Sigmoid colon (tissue), 7 donors: ENCODE data around the gene PHF1. TPM values are rescaled to one million over a fixed set of nuclear protein-coding genes. Genes with fewer than 3 reads are reported as not detected.
"Not testable (repeated sequence)": the region's sequence is repeated elsewhere in the genome, so short reads cannot be mapped to it uniquely, and the experiment has no call there.

Experiments used
- DNase-seq: peaks from one replicate; pipeline ENCODE4 v3.0.0-alpha.2; 2019
- H3K27ac ChIP-seq, 4 donors: fragments of 200-600 bp; sonication (generic); one replicate each; pipeline ENCODE4 v1.5.1; 2016 to 2019; ENCODE audit warnings: mild to moderate bottlenecking in 1 of 4
- H3K27me3 ChIP-seq, 3 donors: fragments of 200-600 bp; sonication (generic); one replicate each; pipeline ENCODE4 v1.5.1; 2019; ENCODE audit warnings: mild to moderate bottlenecking in 1 of 3
- H3K36me3 ChIP-seq, 4 donors: fragments of 200-600 bp; sonication (generic); one replicate each; pipeline ENCODE4 v1.5.1; 2016 to 2019
- H3K4me1 ChIP-seq, 4 donors: fragments of 200-600 bp; sonication (generic); one replicate each; pipeline ENCODE4 v1.5.1; 2017 to 2019
- H3K4me3 ChIP-seq, 4 donors: fragments of 200-600 bp; sonication (generic); one replicate each; pipeline ENCODE4 v1.5.1; 2017 to 2019; ENCODE audit warnings: mild to moderate bottlenecking in 2 of 4, moderate library complexity in 1 of 4
- H3K9me3 ChIP-seq, 4 donors: fragments of 200-600 bp in 3 of 4; sonication (generic) in 3 of 4; one replicate each; pipeline versions ENCODE4 v1.5.1 to v1.6.1; 2013 to 2019
- EP300 ChIP-seq, 4 donors: sonication (generic); formaldehyde crosslinking; IDR thresholded peaks; one replicate each; pipeline ENCODE4 v1.6.1; 2017; ENCODE audit warnings: antibody characterized with exemption in 4 of 4
- POLR2A ChIP-seq, 2 donors: fragments of 450-650 bp; IDR thresholded peaks; one replicate each; pipeline ENCODE4 v1.6.1; 2016; ENCODE audit warnings: antibody characterized with exemption in 2 of 2, mild to moderate bottlenecking in 2 of 2, moderate library complexity in 2 of 2
- POLR2AphosphoS5 ChIP-seq, 4 donors: sonication (generic); formaldehyde crosslinking; IDR thresholded peaks; one replicate each; pipeline ENCODE4 v1.6.1; 2017; ENCODE audit warnings: antibody characterized with exemption in 4 of 4
- WGBS, 2 donors: extraction: QIAGEN DNeasy Blood & Tissue Kit; methylation state at CpG; one replicate each; pipeline ENCODE4 v1.1.7; 2013; 5-methylcytosine and 5-hydroxymethylcytosine counted together
- intact Hi-C: fragments of 100-400 bp; cut with DNase I; formaldehyde crosslinking; loops from one replicate; pipeline ENCODE4 v1.15.1; 2023
- polyA plus RNA-seq, 3 donors: library from polyadenylated mRNA; stranded (reverse); fragments of 200-250 nt; gene quantifications; one replicate each; pipeline ENCODE4 v1.2.3, GENCODE V29; 2013
- total RNA-seq, 4 donors: library from RNA; depleted of rRNA; stranded (reverse); fragments of >200 nt; gene quantifications; one replicate each; pipeline ENCODE4 v1.1.0, GENCODE V29; 2016
- TF ChIP-seq, protein P1 (sequence below), 4 experiments: fragments of 450-650 bp in 3 of 4; fragments of 200-600 bp in 1 of 4; IDR thresholded peaks; one replicate each; pipeline ENCODE4 v1.5.1; 2016 to 2019; ENCODE audit warnings: antibody characterized with exemption in 4 of 4, mild to moderate bottlenecking in 3 of 4, moderate library complexity in 2 of 4
- donor health status: healthy with polysubstance abuse.
- donor health status: Bipolar disorder and iron deficiency.
- donor health status: healthy.

Gene PHF1
- total and polyA plus RNA-seq, 7 donors: 22.4 to 82.3 (median 57.1) TPM

- Histone ChIP-seq H3K4me3 (no peak overlapping the region), H3K4me1 (peaks cover 0 to 23% (median 20%) of the 10 kb centered on the region in 4 donors), H3K9me3 (no peaks in the 10 kb centered on the region), H3K27me3 (no peaks in the 10 kb centered on the region), H3K27ac (no peak overlapping the region), H3K36me3 (no peaks in the 10 kb centered on the region)
- DNase-seq: no peak
- no peak for TF ChIP-seq POLR2AphosphoS5 (IDR thresholded peaks at IDR 0.05)
- TF ChIP-seq, protein P1, sequence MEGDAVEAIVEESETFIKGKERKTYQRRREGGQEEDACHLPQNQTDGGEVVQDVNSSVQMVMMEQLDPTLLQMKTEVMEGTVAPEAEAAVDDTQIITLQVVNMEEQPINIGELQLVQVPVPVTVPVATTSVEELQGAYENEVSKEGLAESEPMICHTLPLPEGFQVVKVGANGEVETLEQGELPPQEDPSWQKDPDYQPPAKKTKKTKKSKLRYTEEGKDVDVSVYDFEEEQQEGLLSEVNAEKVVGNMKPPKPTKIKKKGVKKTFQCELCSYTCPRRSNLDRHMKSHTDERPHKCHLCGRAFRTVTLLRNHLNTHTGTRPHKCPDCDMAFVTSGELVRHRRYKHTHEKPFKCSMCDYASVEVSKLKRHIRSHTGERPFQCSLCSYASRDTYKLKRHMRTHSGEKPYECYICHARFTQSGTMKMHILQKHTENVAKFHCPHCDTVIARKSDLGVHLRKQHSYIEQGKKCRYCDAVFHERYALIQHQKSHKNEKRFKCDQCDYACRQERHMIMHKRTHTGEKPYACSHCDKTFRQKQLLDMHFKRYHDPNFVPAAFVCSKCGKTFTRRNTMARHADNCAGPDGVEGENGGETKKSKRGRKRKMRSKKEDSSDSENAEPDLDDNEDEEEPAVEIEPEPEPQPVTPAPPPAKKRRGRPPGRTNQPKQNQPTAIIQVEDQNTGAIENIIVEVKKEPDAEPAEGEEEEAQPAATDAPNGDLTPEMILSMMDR (IDR thresholded peaks at IDR 0.05): no peak
- no peak for TF ChIP-seq EP300 (IDR thresholded peaks at IDR 0.05)
- TF ChIP-seq POLR2A (IDR thresholded peaks at IDR 0.05): no peak
- intact Hi-C loops: no loop called here
- WGBS, 2 donors: 50 to 60% methylated on average over 5 of the region's 5 CpGs
These were observed 38.2 kb upstream of the PHF1 start for GRCh38 chr6:33372526-33373123.

- peak overlapping the region; percentile 60 to 72 (median 68) for H3K27ac ChIP-seq
- no peak for DNase-seq
- TF ChIP-seq POLR2AphosphoS5 (IDR thresholded peaks at IDR 0.05) (no peak), EP300 (IDR thresholded peaks at IDR 0.05) (no peak), POLR2A (IDR thresholded peaks at IDR 0.05) (no peak)
- TF ChIP-seq, protein P1 (IDR thresholded peaks at IDR 0.05): no peak
These were observed 36.6 kb upstream of the PHF1 start for GRCh38 chr6:33373960-33374910.

DNA sequence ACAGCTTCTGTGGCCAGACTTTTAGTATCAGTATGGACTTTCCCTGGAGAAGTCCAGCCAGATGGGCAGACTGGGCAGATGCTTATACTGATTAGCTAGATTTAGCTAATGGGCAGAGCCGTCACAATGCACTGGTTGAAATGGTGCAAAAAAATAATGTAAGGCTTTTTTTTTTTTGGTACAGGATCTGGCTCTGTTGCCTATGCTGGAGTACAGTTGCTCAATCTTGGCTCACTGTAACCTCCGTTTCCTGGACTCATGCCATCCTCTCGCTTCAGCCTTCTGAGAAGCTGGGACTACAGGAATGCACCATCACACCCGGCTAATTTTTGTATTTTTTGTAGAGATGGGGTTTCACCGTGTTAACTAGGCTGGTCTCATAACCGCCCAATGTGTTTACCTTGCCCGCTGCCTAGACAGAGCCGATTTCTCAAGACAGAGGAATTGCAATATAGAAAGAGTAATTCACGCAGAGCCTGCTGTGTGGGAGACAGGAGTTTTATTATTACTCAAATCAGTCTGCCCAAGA, 35.6 kb upstream of the PHF1 start:
- no peaks in the 10 kb centered on the region for H3K27me3 ChIP-seq
- H3K4me1 ChIP-seq: peaks cover 0 to 23% (median 20%) of the 10 kb centered on the region in 4 donors
- no peaks in the 10 kb centered on the region for H3K9me3 ChIP-seq
- peak overlapping the region; percentile 60 to 72 (median 68) for H3K27ac ChIP-seq
- TF ChIP-seq POLR2A (IDR thresholded peaks at IDR 0.05): no peak
- TF ChIP-seq POLR2AphosphoS5 (IDR thresholded peaks at IDR 0.05): peak in 2 of 4 donors; percentile 29 to 42
- DNase-seq: peak; percentile 93
- 25 to 49% methylated on average over 9 of the region's 9 CpGs for WGBS, 2 donors
- no peaks in the 10 kb centered on the region for H3K36me3 ChIP-seq
- peak overlapping the region in 2 of 4 donors; percentile 4 to 7 for H3K4me3 ChIP-seq
- intact Hi-C loops: no loop called here

More at GRCh38 chr6:33373960-33374910, 36.6 kb upstream of the PHF1 start:
- Histone ChIP-seq H3K36me3 (no peaks in the 10 kb centered on the region), H3K9me3 (no peaks in the 10 kb centered on the region), H3K4me3 (no peak overlapping the region), H3K4me1 (peaks cover 0 to 23% (median 20%) of the 10 kb centered on the region in 4 donors), H3K27me3 (no peaks in the 10 kb centered on the region)
- intact Hi-C loops: no loop called here
- 62 to 74% methylated on average over 8 of the region's 8 CpGs for WGBS, 2 donors

DNA sequence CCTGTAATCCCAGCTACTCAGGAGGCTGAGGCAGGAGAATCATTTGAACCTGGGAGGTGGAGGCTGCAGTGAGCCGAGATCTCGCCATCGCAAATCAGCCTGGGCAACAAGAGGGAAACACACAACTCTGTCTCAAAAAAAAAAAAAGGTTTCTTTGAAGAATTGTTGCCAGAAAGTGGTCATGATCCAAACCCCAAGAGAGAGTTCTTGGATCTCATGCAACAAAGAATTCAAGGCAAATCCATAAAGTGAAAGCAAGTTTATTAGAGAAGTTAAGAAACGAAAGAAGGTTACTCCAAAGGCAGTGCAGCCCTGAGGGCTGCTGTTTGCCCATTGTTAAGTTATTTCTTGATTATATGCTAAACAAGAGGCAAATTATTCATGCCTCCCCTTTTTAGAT, 33.6 kb upstream of the PHF1 start:
- H3K4me1 ChIP-seq: peaks cover 0 to 24% (median 21%) of the 10 kb centered on the region in 4 donors
- no peaks in the 10 kb centered on the region for H3K9me3 ChIP-seq
- H3K27me3 ChIP-seq: no peaks in the 10 kb centered on the region
- 91 to 96% methylated on average over 4 of the region's 4 CpGs for WGBS, 2 donors
- no peak for DNase-seq
- H3K36me3 ChIP-seq: no peaks in the 10 kb centered on the region
- peak overlapping the region in 1 of 4 donors; percentile 71 for H3K27ac ChIP-seq
- intact Hi-C loops: no loop called here
- no peak overlapping the region for H3K4me3 ChIP-seq
- TF ChIP-seq, protein P1 (IDR thresholded peaks at IDR 0.05): no peak
- no peak for TF ChIP-seq POLR2AphosphoS5 (IDR thresholded peaks at IDR 0.05)
- TF ChIP-seq POLR2A (IDR thresholded peaks at IDR 0.05): no peak
- no peak for TF ChIP-seq EP300 (IDR thresholded peaks at IDR 0.05)

DNA sequence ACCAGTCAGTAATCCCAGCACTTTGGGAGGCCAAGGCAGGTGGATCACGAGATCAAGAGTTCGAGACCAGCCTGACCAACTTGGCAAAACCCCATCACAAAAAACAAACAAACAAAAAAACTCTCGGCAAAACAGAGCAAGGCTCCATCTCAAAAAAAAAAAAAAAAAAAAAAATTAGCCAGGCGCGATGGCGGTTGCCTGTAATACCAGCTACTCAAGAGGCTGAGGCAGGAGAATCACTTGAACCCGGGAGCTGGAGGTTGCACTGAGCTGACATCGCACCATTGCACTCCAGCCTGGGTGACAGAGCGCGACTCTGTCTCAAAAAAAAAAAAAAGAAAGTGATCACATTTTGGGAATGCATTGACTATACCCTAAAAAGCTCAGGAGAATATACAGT, 31.6 kb upstream of the PHF1 start:
- WGBS, 2 donors: 93 to 95% methylated on average over 10 of the region's 10 CpGs
- H3K27ac ChIP-seq, intact Hi-C loops, H3K4me3 ChIP-seq, H3K27me3 ChIP-seq, H3K36me3 ChIP-seq, DNase-seq, H3K9me3 ChIP-seq: not testable (repeated sequence)
- H3K4me1 ChIP-seq: peaks cover 0 to 39% (median 29%) of the 10 kb centered on the region in 4 donors
